Measurements from ENCODE around the gene AATF. TPM values are rescaled to one million over a fixed set of nuclear protein-coding genes. Genes with fewer than 3 reads are reported as not detected.

The AATF gene
- total and polyA plus RNA-seq, 12 donors, result 21.0 to 68.2 (median 41.1) TPM

DNA sequence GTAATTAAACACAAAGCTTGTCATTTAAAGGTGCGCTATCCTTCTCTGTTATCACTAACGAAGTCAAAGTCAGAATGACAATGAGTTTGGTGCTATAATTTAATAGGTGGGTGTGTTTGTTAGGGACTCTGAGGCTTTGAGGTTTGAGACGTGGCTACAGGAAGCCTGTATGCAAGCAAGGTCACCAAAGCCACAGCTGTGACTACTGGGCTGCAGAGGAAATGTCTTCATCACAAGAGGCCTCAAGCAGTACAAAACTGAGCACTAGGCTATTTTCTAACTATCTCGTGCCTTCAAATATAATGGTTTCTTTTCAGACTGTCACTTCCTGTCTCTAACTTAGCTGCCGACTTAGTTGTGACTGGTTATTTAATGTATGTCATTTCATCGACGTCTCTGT is 141.2 kb downstream of the AATF start:
- 47 to 56% (median 51%) methylated on average over 7 of the region's 7 CpGs for WGBS, 4 donors
- H3K27ac ChIP-seq, result peak overlapping the region in 1 of 5 donors; percentile 45
- no peaks in the 10 kb centered on the region for H3K9me3 ChIP-seq (replicated peaks in 1 of 3)
- DNase-seq, result no peak
- TF ChIP-seq, protein P1, sequence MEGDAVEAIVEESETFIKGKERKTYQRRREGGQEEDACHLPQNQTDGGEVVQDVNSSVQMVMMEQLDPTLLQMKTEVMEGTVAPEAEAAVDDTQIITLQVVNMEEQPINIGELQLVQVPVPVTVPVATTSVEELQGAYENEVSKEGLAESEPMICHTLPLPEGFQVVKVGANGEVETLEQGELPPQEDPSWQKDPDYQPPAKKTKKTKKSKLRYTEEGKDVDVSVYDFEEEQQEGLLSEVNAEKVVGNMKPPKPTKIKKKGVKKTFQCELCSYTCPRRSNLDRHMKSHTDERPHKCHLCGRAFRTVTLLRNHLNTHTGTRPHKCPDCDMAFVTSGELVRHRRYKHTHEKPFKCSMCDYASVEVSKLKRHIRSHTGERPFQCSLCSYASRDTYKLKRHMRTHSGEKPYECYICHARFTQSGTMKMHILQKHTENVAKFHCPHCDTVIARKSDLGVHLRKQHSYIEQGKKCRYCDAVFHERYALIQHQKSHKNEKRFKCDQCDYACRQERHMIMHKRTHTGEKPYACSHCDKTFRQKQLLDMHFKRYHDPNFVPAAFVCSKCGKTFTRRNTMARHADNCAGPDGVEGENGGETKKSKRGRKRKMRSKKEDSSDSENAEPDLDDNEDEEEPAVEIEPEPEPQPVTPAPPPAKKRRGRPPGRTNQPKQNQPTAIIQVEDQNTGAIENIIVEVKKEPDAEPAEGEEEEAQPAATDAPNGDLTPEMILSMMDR (IDR thresholded peaks at IDR 0.05), result no peak
- no peak for TF ChIP-seq POLR2A (IDR thresholded peaks at IDR 0.05)
- peaks cover 0 to 24% of the 10 kb centered on the region in 2 donors for H3K36me3 ChIP-seq (replicated peaks in 1 of 2)
- H3K4me3 ChIP-seq, result no peak overlapping the region
- intact Hi-C loops (cut with DNase I), result no loop called here
- no peaks in the 10 kb centered on the region for H3K27me3 ChIP-seq
- H3K4me1 ChIP-seq (replicated peaks in 1 of 2), result peaks cover 3 to 5% of the 10 kb centered on the region in 2 donors

- TF ChIP-seq, protein P1 (IDR thresholded peaks at IDR 0.05), result no peak
- TF ChIP-seq POLR2A (IDR thresholded peaks at IDR 0.05), result no peak
- H3K27me3 ChIP-seq, result no peaks in the 10 kb centered on the region
- H3K36me3 ChIP-seq (replicated peaks in 1 of 2), result peaks cover 0 to 22% of the 10 kb centered on the region in 2 donors
- no peak for DNase-seq
- H3K4me3 ChIP-seq, result no peak overlapping the region
- no peaks in the 10 kb centered on the region for H3K9me3 ChIP-seq (replicated peaks in 1 of 3)
- WGBS, 4 donors, result 78 to 98% (median 93%) methylated on average over 3 of the region's 3 CpGs
- peaks cover 6 to 9% of the 10 kb centered on the region in 2 donors for H3K4me1 ChIP-seq (replicated peaks in 1 of 2)
- intact Hi-C loops (cut with DNase I), result no loop called here
- H3K27ac ChIP-seq, result no peak overlapping the region
Observed at GRCh38 chr17:37090941-37091340, 142.2 kb downstream of the AATF start.

DNA sequence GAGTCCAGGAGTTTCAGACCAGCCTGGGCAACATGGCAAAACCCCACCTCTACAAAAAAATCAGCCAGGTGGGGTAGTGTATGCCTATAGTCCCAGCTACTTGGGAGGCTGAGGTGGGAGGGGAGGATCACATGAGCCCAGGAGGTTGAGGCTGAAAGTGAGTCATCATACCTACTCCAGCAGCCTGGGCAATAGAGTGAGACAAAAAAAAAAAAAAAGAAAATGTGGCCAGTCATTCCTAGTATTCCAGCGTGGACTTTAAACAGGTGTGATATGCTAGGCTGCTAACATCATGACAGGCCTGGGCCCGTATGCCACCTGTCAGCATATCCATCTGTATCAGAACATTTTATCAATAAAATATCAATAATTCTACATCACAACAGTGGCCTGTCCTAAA is 143.3 kb downstream of the AATF start:
- Histone ChIP-seq H3K27me3 (no peaks in the 10 kb centered on the region), H3K27ac (no peak overlapping the region), H3K36me3 (replicated peaks in 1 of 2) (peaks cover 0 to 22% of the 10 kb centered on the region in 2 donors), H3K4me1 (replicated peaks in 1 of 2) (peaks cover 6 to 9% of the 10 kb centered on the region in 2 donors), H3K4me3 (no peak overlapping the region), H3K9me3 (replicated peaks in 1 of 3) (no peaks in the 10 kb centered on the region)
- DNase-seq, result no peak
- intact Hi-C loops (cut with DNase I), result no loop called here
- 83 to 89% (median 87%) methylated on average over 2 of the region's 2 CpGs for WGBS, 4 donors
- TF ChIP-seq, protein P1 (IDR thresholded peaks at IDR 0.05), result no peak
- no peak for TF ChIP-seq POLR2A (IDR thresholded peaks at IDR 0.05)

DNA sequence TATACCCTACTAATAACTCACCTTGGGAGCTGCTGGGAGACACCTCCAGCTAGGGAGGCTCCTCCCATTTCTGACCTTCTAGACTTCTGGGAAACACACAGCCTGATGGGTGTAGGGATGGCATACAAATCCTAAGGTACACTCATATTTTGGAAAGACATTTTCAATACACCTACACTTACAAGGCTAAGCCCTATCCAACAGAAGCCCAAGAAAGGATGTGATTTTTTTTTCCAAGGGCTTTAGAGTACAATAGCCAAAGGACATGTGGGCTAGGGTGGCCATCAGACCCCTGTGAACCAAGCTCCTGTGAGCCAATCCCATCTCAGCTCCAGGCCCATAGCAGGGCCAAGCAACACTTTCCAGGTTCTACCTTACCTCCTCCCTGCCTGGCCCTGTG is 143.9 kb downstream of the AATF start:
- H3K27ac ChIP-seq, result no peak overlapping the region
- intact Hi-C loops (cut with DNase I), result no loop called here
- no peak for DNase-seq
- no peak overlapping the region for H3K4me3 ChIP-seq
- peaks cover 6 to 9% of the 10 kb centered on the region in 2 donors for H3K4me1 ChIP-seq (replicated peaks in 1 of 2)
- peaks cover 0 to 24% of the 10 kb centered on the region in 2 donors for H3K36me3 ChIP-seq (replicated peaks in 1 of 2)
- no peak for TF ChIP-seq POLR2A (IDR thresholded peaks at IDR 0.05)
- TF ChIP-seq, protein P1 (IDR thresholded peaks at IDR 0.05), result no peak
- no peaks in the 10 kb centered on the region for H3K27me3 ChIP-seq
- H3K9me3 ChIP-seq (replicated peaks in 1 of 3), result no peaks in the 10 kb centered on the region

Measured in adrenal gland (tissue), 12 donors.